ENCODE results near the gene CRK. TPM values are rescaled to one million over a fixed set of nuclear protein-coding genes. Genes with fewer than 3 reads are reported as not detected.
"Not testable (repeated sequence)": the region's sequence is repeated elsewhere in the genome, so short reads cannot be mapped to it uniquely, and the experiment has no call there.

The CRK gene
- total RNA-seq, 4 donors from 2014 or later, result 65.1 to 72.0 (median 70.0) TPM

DNA sequence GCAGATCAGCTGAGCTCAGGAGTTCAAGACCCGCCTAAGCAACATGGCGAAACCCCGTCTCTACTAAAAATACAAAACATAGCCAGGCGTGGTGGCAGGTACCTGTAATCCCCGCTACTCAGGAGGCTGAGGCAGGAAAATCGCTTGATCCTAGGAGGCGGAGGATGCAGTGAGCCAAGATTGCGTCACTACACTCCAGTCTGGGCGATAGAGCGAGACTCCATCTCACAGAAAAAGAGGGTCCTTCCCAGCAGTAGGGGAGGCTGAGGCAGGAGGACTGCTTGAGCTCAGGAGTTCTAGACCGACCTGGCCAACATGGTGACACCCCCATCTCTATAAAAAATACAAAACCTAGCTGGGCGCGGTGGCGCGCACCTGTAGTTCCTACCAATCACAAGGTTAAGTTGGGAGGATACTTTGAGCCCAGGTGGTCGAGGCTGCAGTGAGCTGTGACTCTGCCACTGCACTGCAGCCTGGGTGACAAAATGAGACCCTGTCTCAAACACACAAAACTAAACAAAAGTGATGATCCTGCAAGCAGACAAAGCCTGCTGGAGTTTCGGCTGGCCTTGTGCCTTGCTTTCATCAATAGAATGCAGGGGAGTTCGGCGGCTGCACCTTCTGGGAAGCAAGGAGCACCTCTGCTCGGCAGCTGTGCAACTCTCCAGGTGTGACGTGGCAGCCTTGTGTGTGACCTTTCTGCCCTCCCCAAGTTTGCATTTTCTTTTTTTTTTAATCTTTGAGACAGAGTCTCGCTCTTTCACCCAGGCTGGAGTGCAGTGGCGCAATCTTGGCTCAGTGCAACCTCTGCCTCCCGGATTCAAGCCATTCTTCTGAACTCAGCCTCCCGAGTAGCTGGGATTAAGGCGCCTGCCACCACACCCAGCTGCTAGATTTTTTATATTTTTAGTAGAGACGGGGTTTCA, 43.6 kb downstream of the CRK start:
- TF ChIP-seq CTCF (IDR thresholded peaks at IDR 0.05), result no peak
- TF ChIP-seq EP300 (IDR thresholded peaks at IDR 0.05), result no peak
- no peak for TF ChIP-seq POLR2A (IDR thresholded peaks at IDR 0.05)
- no peaks in the 10 kb centered on the region for H3K27me3 ChIP-seq
- peaks cover 0 to 15% (median 0%) of the 10 kb centered on the region in 3 donors for H3K36me3 ChIP-seq
- H3K4me3 ChIP-seq, result no peak overlapping the region
- no peaks in the 10 kb centered on the region for H3K9me3 ChIP-seq
- DNase-seq (ENCODE audit: low spot score in 2 of 2), result no peak
- no peak overlapping the region for H3K27ac ChIP-seq
- peaks cover 0 to 19% (median 0%) of the 10 kb centered on the region in 4 donors for H3K4me1 ChIP-seq
- 79 to 84% methylated on average over 26 to 27 of the region's 27 CpGs for WGBS, 2 donors

GRCh38 chr17:1402262-1402586, 53.8 kb downstream of the CRK start:
- 91 to 96% methylated on average over 4 of the region's 4 CpGs for WGBS, 2 donors
- no peaks in the 10 kb centered on the region for H3K27me3 ChIP-seq
- DNase-seq (ENCODE audit: low spot score in 2 of 2), result no peak

GRCh38 chr17:1399679-1400512, 56.1 kb downstream of the CRK start, which contains the start of gene YWHAE:
YWHAE (minus strand) TSS chr17:1400222; CDS start chr17:1400110, 112 bp downstream.
- Histone ChIP-seq H3K9me3 (no peaks in the 10 kb centered on the region), H3K27ac (peak within 1 kb of the TSS; percentile 95 to 100 (median 97)), H3K4me3 (peak within 1 kb of the TSS; percentile 70 to 98 (median 88)), H3K4me1 (peaks cover 0 to 43% (median 27%) of the 10 kb centered on the region in 4 donors), H3K27me3 (no peaks in the 10 kb centered on the region), H3K36me3 (peaks cover 0 to 3% (median 0%) of the 10 kb centered on the region in 3 donors)
- peak; percentile 96 to 97 for DNase-seq (ENCODE audit: low spot score in 2 of 2)
- TF ChIP-seq POLR2A (IDR thresholded peaks at IDR 0.05), result peak; percentile 84 to 96
- TF ChIP-seq CTCF (IDR thresholded peaks at IDR 0.05), result peak in 1 of 5 experiments; percentile 51
- TF ChIP-seq EP300 (IDR thresholded peaks at IDR 0.05), result peak; percentile 49 to 99
- WGBS, 2 donors, result 1% methylated on average over 32 to 79 of the region's 82 CpGs

More at GRCh38 chr17:1402262-1402586, 53.8 kb downstream of the CRK start:
- TF ChIP-seq POLR2A (IDR thresholded peaks at IDR 0.05) (no peak), EP300 (IDR thresholded peaks at IDR 0.05) (no peak), CTCF (IDR thresholded peaks at IDR 0.05) (no peak)
- H3K9me3 ChIP-seq, result no peaks in the 10 kb centered on the region
- no peak overlapping the region for H3K27ac ChIP-seq
- H3K36me3 ChIP-seq, result no peaks in the 10 kb centered on the region
- H3K4me3 ChIP-seq, result no peak overlapping the region
- peaks cover 0 to 31% (median 16%) of the 10 kb centered on the region in 4 donors for H3K4me1 ChIP-seq

DNA sequence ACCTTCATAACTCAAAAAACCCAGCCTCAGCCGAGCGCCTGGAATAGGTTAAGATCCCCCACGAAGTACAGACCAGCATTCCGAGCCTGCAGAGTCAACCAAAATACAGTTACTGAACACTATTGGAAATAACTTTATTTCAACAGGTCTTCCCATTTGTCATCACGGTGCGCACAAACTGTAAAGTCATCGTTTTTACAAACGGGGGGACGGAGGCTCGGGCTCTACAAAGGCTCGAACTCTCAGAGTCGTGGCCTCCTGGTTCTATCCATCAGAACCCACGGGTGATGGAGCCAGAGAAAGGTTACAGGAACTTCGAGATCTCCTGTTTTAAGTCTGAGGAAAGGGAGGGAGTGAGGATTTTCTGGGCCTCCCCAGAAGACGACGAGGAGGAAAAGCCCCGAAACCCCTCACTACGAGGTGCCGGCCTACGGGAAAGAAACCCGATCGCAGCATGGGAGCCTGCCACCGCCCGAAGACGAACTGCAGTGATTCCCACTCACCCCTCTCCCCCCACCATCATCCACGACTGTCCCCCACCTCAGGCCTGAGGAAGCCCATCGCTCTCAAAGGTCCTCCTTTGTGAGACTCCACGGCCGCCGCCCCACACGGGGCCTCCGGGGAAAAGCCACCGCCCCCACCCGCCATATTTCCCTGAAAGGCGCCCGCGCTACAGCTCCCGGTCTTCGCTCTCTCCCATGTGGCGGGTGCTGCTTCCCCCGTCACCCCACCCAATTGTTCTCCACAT, 56.9 kb downstream of the CRK start:
- TF ChIP-seq EP300 (IDR thresholded peaks at IDR 0.05) (peak in 1 of 2 donors; percentile 35), POLR2A (IDR thresholded peaks at IDR 0.05) (no peak)
- H3K27ac ChIP-seq, result peak overlapping the region; percentile 95 to 100 (median 97)
- no peaks in the 10 kb centered on the region for H3K9me3 ChIP-seq
- H3K4me3 ChIP-seq, result peak overlapping the region; percentile 70 to 98 (median 88)
- WGBS, 2 donors, result 1% methylated on average over 21 to 34 of the region's 41 CpGs
- peaks cover 0 to 51% (median 30%) of the 10 kb centered on the region in 4 donors for H3K4me1 ChIP-seq
- DNase-seq (ENCODE audit: low spot score in 2 of 2), result peak; percentile 21 to 39
- H3K36me3 ChIP-seq, result peaks cover 0 to 3% (median 0%) of the 10 kb centered on the region in 3 donors
- H3K27me3 ChIP-seq, result no peaks in the 10 kb centered on the region

GRCh38 chr17:1398028-1398427, 58.0 kb downstream of the CRK start:
- TF ChIP-seq EP300 (IDR thresholded peaks at IDR 0.05), result no peak
- no peak for TF ChIP-seq POLR2A (IDR thresholded peaks at IDR 0.05)
- TF ChIP-seq CTCF (IDR thresholded peaks at IDR 0.05), result no peak
- H3K9me3 ChIP-seq, result no peaks in the 10 kb centered on the region
- H3K4me3 ChIP-seq, result peak overlapping the region in 3 of 4 donors; percentile 70 to 98 (median 79)
- H3K36me3 ChIP-seq, result peaks cover 0 to 3% (median 0%) of the 10 kb centered on the region in 3 donors
- 6 to 8% methylated on average over 2 of the region's 2 CpGs for WGBS, 2 donors
- H3K4me1 ChIP-seq, result peaks cover 0 to 61% (median 39%) of the 10 kb centered on the region in 4 donors
- no peaks in the 10 kb centered on the region for H3K27me3 ChIP-seq
- DNase-seq (ENCODE audit: low spot score in 2 of 2), result no peak
- H3K27ac ChIP-seq, result peak overlapping the region; percentile 95 to 100 (median 97)

DNA sequence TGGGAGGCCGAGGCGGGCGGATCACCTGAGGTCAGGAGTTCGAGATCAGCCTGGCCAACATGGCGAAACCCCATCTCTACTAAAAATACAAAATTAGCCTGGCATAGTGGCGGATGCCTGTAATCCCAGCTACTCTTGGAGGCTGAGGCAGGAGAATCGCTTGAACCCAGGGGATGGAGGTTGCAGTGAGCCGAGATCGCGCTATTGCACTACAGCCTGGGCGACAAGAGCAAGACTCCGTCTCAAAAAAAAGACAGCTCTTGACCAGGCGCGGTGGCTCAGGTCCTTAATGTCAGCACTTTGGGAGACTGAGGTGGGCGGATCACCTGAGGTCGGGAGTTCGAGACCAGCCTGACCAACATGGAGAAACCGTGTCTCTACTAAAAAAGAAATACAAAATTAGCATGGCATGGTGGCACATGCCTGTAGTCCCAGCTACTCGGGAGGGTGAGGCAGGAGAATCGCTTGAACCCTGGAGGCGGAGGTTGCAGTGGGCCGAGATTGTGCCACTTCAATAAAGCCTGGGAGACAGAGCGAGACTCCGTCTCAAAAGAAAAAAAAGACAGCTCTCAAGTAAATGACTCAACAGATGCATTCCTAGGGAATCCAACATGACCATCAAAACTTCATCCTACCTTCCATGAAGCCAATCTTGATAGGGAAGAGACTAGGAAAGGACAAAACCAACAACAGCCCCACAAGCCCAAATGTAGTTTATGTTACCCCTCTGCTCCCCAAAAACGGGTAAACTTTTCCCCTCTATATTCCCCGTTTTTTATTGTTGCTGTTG, 60.0 kb downstream of the CRK start:
- Histone ChIP-seq H3K27ac (peak overlapping the region in 1 of 4 donors; percentile 97), H3K4me1 (peaks cover 0 to 81% (median 53%) of the 10 kb centered on the region in 4 donors)
- H3K36me3 ChIP-seq; DNase-seq (ENCODE audit: low spot score in 2 of 2); H3K27me3 ChIP-seq; H3K9me3 ChIP-seq; H3K4me3 ChIP-seq: not testable (repeated sequence)
- WGBS, 2 donors, result 85 to 86% methylated on average over 26 of the region's 26 CpGs

Data from tibial nerve (tissue), 4 donors.